NCI-H446 treated with DMSO at 0.1 percent for 48 hours (cell line): ENCODE measurements around the gene HTT-AS.

ENCODE experiments used
- DNase-seq: peaks from one replicate; lab custom pipeline; 2025; lab: John Stamatoyannopoulos, UW

Gene HTT-AS

DNA sequence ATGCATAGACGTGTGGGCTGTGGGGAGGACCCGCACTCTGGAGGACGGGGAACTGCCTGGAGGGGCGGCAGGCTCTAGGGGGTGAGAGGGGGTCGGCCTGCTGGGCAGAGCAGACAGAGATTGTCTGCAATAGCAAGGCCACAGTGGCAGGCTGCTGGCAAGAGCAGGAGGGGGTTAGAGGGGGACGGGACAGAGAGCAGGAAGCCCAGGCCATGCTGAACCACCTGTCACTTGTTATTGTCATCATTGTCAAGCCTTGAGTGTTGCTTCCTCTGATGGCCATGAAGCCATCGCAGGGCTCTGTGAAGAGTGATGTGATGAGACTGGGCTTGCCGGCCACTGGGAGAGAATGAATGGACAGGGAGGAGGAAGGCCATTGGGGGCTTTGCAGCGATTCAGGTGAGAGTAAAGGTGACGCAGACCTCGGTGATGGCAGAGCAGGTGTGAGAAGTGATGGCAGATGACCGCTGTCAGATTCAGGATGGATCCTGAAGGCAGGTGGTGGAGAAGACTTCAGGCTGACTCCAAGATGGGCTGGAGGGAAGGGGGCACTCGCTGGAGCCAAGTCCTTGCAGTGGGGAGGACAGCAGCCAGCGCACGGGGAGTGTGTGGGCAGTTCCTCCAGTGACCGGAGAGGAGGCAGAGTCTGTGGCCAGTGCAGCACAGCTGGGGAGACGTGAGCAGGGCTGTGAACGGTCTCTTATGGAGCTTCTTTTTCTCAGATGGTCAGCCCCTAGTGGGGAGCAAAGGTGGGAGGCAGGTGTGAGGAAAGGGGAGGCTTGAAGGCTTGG is 43.6 kb downstream of the HTT-AS start:
- DNase-seq: no peak

DNA sequence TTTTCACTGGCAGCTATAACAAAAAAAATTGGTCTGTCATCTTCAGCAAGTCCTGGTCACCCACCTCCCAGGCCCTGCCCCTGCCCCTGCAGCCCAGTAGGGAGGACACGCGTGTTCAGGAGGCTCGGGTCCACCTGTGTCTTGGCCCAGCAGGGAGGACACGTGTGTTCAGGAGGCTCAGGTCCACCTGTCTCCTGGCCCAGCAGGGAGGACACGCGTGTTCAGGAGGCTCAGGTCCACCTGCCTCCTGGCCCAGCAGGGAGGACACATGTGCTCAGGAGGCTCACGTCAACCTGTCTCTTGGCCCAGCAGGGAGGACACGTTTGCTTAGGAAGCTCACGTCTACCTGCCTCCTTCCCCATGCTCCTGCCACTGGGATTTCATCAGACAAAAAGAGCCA is 44.9 kb downstream of the HTT-AS start:
- DNase-seq: no peak

DNA sequence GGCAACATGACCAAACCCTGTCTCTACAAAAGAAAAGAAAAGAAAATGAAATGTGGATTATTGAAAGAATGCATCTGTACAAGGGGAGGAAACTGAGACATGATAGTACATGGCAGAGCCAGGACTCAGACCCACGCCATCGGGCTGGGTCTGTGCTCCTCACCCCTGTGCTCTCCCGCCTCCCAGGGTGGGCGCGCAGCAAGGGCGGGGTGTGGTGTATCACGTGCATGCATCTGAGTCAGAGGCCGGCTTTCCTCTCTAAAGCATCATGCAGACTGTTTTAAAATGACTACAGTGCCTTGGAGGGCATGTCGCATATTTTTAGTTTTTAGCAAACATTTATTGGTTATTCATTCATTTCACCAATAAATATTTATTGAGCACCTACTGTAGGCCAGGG is 47.8 kb downstream of the HTT-AS start:
- no peak for DNase-seq

DNA sequence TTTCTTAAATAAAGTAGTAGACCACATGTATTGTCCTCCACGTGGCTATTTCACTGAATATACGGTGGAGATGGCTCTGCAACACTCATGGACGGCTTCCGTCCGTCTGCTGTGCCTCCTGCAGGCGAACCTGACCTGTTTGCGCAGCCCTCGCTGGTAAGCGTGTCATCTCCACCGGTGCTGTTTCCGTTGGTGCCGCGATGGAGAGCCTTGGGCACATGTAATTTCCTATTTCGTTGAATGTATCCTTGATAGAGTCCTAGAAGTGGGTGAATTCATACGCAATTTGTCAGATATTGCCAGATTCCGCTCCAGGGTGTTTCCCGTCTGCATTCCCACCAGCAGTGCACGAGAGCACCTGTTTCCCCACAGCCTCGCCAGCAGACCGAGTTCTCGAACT is 48.5 kb downstream of the HTT-AS start:
- no peak for DNase-seq

DNA sequence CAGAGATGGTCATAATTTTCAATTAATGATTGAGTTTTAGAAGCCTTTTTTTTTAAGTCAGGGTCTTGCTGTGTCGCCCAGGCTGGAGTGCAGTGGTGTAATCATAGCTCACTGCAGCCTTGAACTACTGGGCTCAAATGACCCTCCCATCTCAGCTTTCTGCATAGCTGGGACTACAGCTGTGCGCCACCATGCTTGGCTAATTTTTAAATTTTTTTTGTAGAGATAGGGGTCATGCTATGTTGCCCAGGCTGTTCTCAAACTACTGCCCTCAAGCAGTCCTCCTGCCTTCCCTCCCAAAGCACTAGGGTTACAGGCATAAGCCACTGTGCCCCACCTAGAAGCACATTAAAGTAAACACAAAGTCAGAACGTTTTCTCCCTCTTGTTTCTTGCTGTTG is 51.7 kb downstream of the HTT-AS start:
- no peak for DNase-seq

DNA sequence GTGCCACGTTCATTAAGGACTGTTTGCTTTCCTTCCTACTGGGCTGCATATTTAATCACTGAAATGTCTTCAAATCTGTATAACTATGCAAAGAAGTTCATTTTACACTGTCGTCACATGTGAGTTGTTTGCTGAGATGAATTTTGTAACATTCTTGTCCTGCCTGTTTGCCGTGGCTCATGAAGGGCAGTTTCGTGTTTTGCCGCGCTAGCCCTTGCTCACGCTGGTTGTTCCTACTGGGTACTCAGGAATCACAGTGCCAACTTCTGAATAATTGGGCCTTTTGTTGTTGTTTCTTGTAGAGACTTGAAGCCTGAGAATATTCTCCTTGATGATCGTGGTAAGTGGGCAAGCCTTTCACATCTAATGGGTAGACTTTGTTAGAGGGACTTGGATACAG is 52.2 kb downstream of the HTT-AS start:
- DNase-seq: no peak

DNA sequence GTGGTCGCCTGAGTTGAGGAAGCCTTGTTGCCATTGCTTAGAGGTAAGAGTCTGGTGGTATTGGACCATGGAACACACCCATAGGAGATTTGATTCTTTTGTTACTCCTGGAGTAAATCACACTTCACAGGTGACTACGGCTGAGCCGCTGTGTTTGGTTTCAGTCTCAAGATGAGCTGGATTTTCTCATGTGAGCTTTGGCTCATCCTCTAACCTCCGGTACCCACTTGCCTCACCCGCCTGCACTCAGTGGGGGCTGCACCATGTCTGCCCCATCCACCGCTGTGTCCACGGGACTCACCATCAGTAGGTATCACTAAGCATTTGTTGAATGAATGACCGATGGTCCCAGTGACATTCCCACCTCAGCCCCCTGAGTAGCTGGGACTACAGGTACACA is 52.7 kb downstream of the HTT-AS start:
- no peak for DNase-seq

DNA sequence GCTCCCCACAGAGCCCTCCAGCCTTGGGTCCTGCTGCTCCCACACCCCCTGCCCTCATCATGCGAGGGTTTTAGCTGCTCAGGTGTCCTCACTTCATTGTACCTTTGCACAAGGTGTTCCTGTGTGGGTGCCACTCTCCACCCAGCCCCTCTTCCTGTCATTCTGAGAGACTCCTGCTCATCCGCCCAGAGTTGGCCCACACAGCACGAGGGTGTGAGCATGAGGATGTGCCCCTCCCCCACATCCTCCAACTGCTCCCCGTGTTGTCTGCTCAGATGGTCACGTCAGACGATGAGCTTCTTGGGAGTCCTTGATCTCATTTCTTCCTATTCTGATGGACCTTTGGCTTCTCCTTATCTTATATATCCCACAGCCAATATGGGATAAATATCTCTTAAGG is 53.2 kb downstream of the HTT-AS start:
- DNase-seq: no peak

DNA sequence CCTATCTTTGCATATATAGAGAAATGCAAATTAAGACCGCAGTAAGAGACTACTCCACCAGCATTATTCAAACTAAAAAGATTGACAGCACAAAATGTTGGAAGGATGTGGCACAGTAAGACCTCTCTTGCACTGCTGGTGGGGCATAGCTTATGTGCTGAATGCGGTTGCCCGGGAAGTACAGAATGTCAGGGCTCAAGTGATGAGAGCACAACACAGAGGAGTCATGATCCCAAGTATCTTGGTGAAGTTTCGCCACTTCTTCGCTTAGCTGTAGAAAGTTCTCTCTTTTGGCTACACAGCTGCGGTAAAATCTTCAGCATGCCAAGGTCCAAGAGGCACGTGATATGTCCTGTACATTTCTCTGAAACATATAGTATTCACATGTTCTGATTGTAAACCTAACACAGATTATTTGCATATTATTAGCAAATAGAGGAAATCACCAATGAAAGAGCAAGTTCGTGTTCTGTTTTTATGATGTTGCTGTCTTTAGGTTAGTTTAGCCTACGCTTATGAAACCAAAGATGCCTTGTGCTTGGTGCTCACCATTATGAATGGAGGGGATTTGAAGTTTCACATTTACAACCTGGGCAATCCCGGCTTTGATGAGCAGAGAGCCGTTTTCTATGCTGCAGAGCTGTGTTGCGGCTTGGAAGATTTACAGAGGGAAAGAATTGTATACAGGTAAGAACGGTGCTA is 55.0 kb downstream of the HTT-AS start:
- no peak for DNase-seq

DNA sequence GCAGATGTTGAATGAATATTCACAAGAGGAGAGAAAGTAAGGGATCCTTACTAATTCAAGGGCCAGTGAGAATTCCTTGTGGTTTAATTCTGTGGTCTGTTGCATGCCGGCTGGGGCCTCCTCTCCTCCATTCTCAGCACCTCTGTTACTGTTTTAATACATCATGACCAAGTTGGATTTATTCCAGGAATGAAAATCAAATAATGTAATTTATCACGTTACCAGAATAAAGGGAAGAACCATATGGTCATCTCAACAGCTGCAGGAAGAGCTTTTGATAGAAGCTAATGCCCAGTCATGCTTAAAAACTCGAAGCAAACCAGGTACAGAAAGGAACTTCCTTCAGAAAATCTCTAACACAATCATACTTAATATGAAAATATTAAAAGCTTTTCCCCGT is 56.8 kb downstream of the HTT-AS start:
- DNase-seq: no peak

DNA sequence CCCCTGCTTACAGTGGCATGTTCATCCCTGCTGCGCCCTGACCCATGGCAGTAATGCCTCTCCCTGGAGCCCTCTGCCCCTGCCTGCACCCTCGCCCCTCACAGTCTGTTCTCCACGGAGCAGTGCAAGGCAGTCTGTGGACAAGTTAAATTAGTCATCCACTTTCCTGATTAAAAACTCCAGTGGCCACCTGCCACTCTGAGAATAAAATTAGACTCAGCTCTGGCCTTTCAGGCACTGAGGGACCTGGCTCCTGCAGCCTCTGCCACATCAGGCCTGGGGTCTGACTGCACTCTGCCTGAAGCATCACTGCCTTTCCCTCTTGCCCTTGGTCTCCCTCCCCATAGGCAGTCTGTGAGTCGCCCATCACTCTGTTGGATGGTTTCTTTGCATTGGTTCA is 57.4 kb downstream of the HTT-AS start:
- DNase-seq: no peak

DNA sequence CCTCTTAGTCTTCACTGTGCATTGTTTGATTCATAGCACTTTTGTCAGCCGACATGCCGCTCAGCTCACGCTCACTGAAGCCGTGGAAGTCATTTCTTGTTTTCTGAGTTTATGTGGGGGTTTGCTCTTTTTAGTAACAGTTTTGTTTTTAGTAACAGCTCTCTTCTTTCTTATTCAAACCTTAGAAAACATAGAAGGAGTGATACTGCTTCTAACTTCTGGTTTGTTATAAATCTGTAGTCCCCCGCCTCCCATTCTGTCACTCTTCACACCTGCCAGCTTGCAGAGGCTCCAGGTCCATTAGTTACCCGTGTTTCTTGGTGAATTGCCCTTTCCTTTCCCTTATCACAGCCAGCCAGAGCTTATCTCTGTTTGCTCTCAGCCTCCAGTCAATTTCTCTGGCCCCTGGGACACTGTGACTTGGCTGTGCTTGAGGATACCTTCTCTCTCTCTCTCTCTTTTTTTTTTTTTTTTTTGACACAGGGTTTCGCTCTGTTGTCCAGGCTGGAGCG is 60.4 kb downstream of the HTT-AS start:
- no peak for DNase-seq
